Ovary (tissue), 9 donors: ENCODE data around the gene LRP1B. TPM values are rescaled to one million over a fixed set of nuclear protein-coding genes. Genes with fewer than 3 reads are reported as not detected.

Source experiments
- DNase-seq, 5 donors: peaks; one replicate each; pipeline ENCODE4 v3.0.0-alpha.2; 2019 to 2020
- H3K27ac ChIP-seq, 2 donors: fragments of 200-600 bp; one replicate each; pipeline versions ENCODE4 v1.5.1 to v1.8.0; 2019 to 2022
- H3K27me3 ChIP-seq: fragments of 200-600 bp; one replicate; pipeline ENCODE4 v1.8.0; 2022
- H3K36me3 ChIP-seq: fragments of 200-600 bp; sonication (generic); one replicate; pipeline ENCODE4 v1.5.1; 2019
- H3K4me1 ChIP-seq: one replicate; pipeline ENCODE4 v1.8.1; 2013; ENCODE audit warnings: mild to moderate bottlenecking, moderate library complexity; ENCODE audit not compliant: insufficient read depth
- H3K4me3 ChIP-seq: fragments of 200-600 bp; sonication (generic); one replicate; pipeline ENCODE4 v1.5.1; 2017
- H3K9me3 ChIP-seq, 2 donors: fragments of 200-600 bp in 1 of 2; sonication (generic) in 1 of 2; one replicate each; pipeline versions ENCODE4 v1.5.1 to v1.8.1; 2013 to 2019; ENCODE audit warnings: mild to moderate bottlenecking in 1 of 2, moderate library complexity in 1 of 2
- CTCF ChIP-seq, 3 donors: fragments of 450-650 bp in 2 of 3; fragments of 200-600 bp in 1 of 3; IDR thresholded peaks; one replicate each; pipeline versions ENCODE4 v1.5.1 to v1.8.0; 2016 to 2022; ENCODE audit warnings: antibody characterized with exemption in 3 of 3, mild to moderate bottlenecking in 1 of 3
- EP300 ChIP-seq: sonication (generic); formaldehyde crosslinking; IDR thresholded peaks from one replicate; pipeline ENCODE4 v1.6.1; 2017; ENCODE audit warnings: antibody characterized with exemption
- POLR2A ChIP-seq: fragments of 450-650 bp; IDR thresholded peaks from one replicate; pipeline ENCODE4 v1.6.1; 2017; ENCODE audit warnings: antibody characterized with exemption, mild to moderate bottlenecking, moderate library complexity
- WGBS, 3 donors: extraction: QIAGEN DNeasy Blood & Tissue Kit in 1 of 3; methylation state at CpG; one replicate each; pipeline versions ENCODE4 v1.1.5 to v1.1.7; 2013 to 2017; 5-methylcytosine and 5-hydroxymethylcytosine counted together
- intact Hi-C, 4 donors: fragments of 100-400 bp; cut with DNase I; formaldehyde crosslinking; loops; one replicate each; pipeline versions ENCODE4 v1.11.0 to v1.15.1; 2022 to 2023
- polyA plus RNA-seq, 2 donors: library from polyadenylated mRNA; stranded (reverse); fragments of 200-250 nt in 1 of 2; fragments of 350-450 nt in 1 of 2; fragmentation: Illumina TruSeq in 1 of 2; extraction: RNeasy Lipid Tissue Mini Kit (QIAGEN cat#74804) in 1 of 2; gene quantifications; one replicate each; pipeline ENCODE4 v1.2.3, GENCODE V29; 2013 to 2014
- total RNA-seq, 7 donors: library from RNA; depleted of rRNA in 2 of 7; stranded (reverse); fragments of >200 nt in 2 of 7; fragmentation: NEBNext Ultra II Directional in 3 of 7; extraction: Animal tissue kit (Norgen Biotek cat#: 25700) in 3 of 7; gene quantifications; one replicate each; pipeline versions ENCODE4 v1.1.0 to v1.2.4, GENCODE V29; 2016 to 2023
- donor health status: DM: no; HTN: no; CAD: no; lungs with moderate emphysema.
- donor health status: DM: no; HTN: no; CAD: no.
- donor health status: Bipolar disorder and iron deficiency.
- donor health status: DM: yes; HTN: yes; CAD: no.
- donor health status: DM: no; HTN: no; CAD: no.
- donor health status: DM: yes; HTN: yes; CAD: no.

The LRP1B gene
- total and polyA plus RNA-seq, 9 donors, result 0.08 to 2.6 (median 0.37) TPM

GRCh38 chr2:142104134-142104758 is 26.6 kb downstream of the LRP1B start:
- Histone ChIP-seq H3K9me3 (no peaks in the 10 kb centered on the region), H3K27ac (no peak overlapping the region), H3K27me3 (no peaks in the 10 kb centered on the region), H3K36me3 (no peaks in the 10 kb centered on the region), H3K4me3 (no peak overlapping the region), H3K4me1 (no peaks in the 10 kb centered on the region)
- intact Hi-C loops, result no loop called here
- TF ChIP-seq POLR2A, result no peak
- TF ChIP-seq CTCF (IDR thresholded peaks at IDR 0.05), result no peak
- TF ChIP-seq EP300, result no peak
- WGBS, 3 donors, result 62 to 69% (median 66%) methylated on average over 2 of the region's 2 CpGs
- DNase-seq, result no peak

GRCh38 chr2:142100970-142101369 is 29.8 kb downstream of the LRP1B start:
- TF ChIP-seq EP300 (no peak), POLR2A (no peak), CTCF (IDR thresholded peaks at IDR 0.05) (no peak)
- intact Hi-C loops, result no loop called here
- Histone ChIP-seq H3K9me3 (no peaks in the 10 kb centered on the region), H3K27me3 (no peaks in the 10 kb centered on the region), H3K4me3 (no peak overlapping the region), H3K27ac (no peak overlapping the region), H3K36me3 (no peaks in the 10 kb centered on the region), H3K4me1 (no peaks in the 10 kb centered on the region)
- DNase-seq, result no peak
- WGBS, 3 donors, result 83 to 93% (median 87%) methylated on average over 1 of the region's 1 CpG

DNA sequence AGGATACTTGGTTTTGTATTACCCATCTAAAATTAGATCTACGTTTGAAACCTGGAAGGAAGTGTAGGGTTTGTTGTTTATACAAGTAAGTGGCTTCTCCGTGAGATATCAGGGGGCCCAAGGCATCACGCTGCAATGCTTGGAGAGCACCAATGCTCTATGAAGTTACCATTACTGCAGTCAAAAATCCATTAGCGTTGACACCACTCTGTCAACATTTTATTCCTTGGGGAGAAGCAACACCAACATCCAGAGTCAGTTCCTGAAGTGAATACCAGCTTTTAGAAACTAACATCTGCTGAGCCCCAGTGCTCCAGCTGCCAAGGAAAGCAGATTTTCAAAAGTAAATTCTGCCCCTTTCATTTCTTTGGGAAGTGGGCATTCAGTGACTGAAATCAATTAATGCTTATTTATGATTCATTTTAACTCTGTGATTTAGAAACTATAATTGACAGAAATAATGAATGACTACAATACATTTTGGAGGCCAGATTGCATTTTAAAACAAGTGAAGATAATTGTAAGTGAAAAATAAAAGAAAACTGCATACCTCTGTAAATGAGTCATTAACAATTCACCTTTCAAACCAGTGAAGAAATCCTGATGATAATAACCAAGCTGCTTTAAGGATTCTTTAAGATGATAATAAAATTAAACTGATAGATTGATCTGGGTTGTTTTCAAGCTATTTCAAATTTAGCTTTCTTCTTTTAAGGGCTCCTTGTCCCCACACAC is 30.5 kb downstream of the LRP1B start:
- Histone ChIP-seq H3K27ac (no peak overlapping the region), H3K4me1 (no peaks in the 10 kb centered on the region), H3K4me3 (no peak overlapping the region), H3K27me3 (no peaks in the 10 kb centered on the region), H3K36me3 (no peaks in the 10 kb centered on the region), H3K9me3 (no peaks in the 10 kb centered on the region)
- WGBS, 3 donors, result 71 to 80% (median 74%) methylated on average over 4 of the region's 4 CpGs
- intact Hi-C loops, result no loop called here
- DNase-seq, result no peak
- no peak for TF ChIP-seq POLR2A
- TF ChIP-seq CTCF (IDR thresholded peaks at IDR 0.05), result no peak
- no peak for TF ChIP-seq EP300

DNA sequence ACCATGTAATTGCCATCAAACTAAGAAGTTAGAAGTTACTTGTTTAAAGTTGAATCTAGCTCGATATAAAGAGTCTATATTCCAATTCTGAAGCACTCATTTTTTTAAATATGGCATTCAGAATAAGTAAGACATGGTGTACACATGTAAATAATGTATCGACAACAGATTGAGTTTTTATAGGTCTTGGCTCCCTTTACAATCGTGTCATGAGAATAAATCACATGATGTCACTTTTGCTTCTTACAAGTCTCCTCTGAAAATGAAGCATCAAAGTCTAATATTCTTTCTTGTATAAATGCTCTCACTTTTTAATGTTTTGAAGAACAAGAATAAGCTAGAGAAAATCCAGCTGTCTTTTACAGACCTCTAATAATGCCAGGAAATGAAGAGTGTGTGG is 33.1 kb downstream of the LRP1B start:
- Histone ChIP-seq H3K27ac (no peak overlapping the region), H3K36me3 (no peaks in the 10 kb centered on the region), H3K9me3 (no peaks in the 10 kb centered on the region), H3K4me3 (no peak overlapping the region), H3K27me3 (no peaks in the 10 kb centered on the region), H3K4me1 (no peaks in the 10 kb centered on the region)
- DNase-seq, result no peak
- WGBS, 3 donors, result 48 to 69% (median 54%) methylated on average over 3 of the region's 3 CpGs
- intact Hi-C loops, result no loop called here
- TF ChIP-seq POLR2A, result no peak
- no peak for TF ChIP-seq CTCF (IDR thresholded peaks at IDR 0.05)
- TF ChIP-seq EP300, result no peak
